HFFc6 (cell line): ENCODE results near the gene NR6A1. TPM values are rescaled to one million over a fixed set of nuclear protein-coding genes. Genes with fewer than 3 reads are reported as not detected.

ENCODE experiments used
- DNase-seq: peaks from one replicate; pipeline ENCODE4 v3.0.0-alpha.2; 2018
- H3K27ac Mint-ChIP-seq: 2 replicates; pipeline ENCODE4 v1.8.0; 2020; ENCODE audit warnings: mild to moderate bottlenecking, mixed read lengths
- H3K27me3 Mint-ChIP-seq: 2 replicates; pipeline ENCODE4 v1.8.0; 2021; ENCODE audit warnings: mild to moderate bottlenecking, moderate library complexity, mixed read lengths; ENCODE audit not compliant: insufficient read depth
- H3K36me3 Mint-ChIP-seq: 2 replicates; pipeline ENCODE4 v1.8.0; 2021; ENCODE audit warnings: low read depth, mixed read lengths
- H3K4me1 Mint-ChIP-seq: 2 replicates; pipeline ENCODE4 v1.8.0; 2020; ENCODE audit warnings: low read depth, mixed read lengths
- H3K4me3 Mint-ChIP-seq: 2 replicates; pipeline ENCODE4 v1.8.0; 2020; ENCODE audit warnings: mild to moderate bottlenecking, moderate library complexity, mixed read lengths
- H3K9me3 Mint-ChIP-seq: 2 replicates; pipeline ENCODE4 v1.8.0; 2020; ENCODE audit warnings: mild to moderate bottlenecking, mixed read lengths
- CTCF ChIP-seq: fragments of 200-600 bp; sonication (generic); IDR thresholded peaks from 2 replicates; pipeline ENCODE4 v1.5.0; 2021; ENCODE audit warnings: antibody characterized with exemption, mild to moderate bottlenecking
- total RNA-seq, 6 experiments: library from RNA; stranded (reverse); fragmentation: NEBNext Ultra II Directional; extraction: Animal tissue kit (Norgen Biotek cat#: 25700); gene quantifications; 2 replicates in 1 of 6; 3 replicates in 5 of 6; pipeline ENCODE4 v1.2.3, GENCODE V29; 2021

Gene NR6A1
- total RNA-seq, 6 experiments from 2014 or later = 0.05 to 0.26 (median 0.13) TPM

DNA sequence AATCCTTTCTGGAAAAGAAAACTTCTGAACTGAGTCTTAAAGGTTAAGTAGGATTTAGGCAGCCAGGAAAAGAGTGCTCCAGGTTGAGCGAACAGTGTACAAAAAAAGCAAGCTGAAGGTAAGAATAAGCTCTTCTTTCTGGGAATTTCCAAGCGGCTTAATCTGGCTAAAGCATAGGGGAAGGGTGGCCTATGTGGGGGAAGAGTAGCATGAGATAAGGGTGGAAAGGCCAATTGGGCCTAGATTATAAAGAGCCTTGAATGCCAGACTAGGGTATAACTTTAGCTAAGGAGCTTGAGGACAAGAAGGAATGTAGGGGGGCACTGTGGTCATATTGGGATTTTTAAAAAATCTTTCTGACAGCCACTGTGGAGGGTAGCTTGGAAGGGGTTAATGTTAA is 226.6 kb downstream of the NR6A1 start:
- Mint-ChIP-seq H3K27ac (no peak overlapping the region), H3K9me3 (no peaks in the 10 kb centered on the region), H3K27me3 (peaks cover 18% of the 10 kb centered on the region), H3K4me1 (peaks cover 6% of the 10 kb centered on the region), H3K4me3 (no peak overlapping the region), H3K36me3 (no peaks in the 10 kb centered on the region)
- no peak for TF ChIP-seq CTCF
- no peak for DNase-seq

- no peaks in the 10 kb centered on the region for H3K4me1 Mint-ChIP-seq
- TF ChIP-seq CTCF = no peak
- no peak for DNase-seq
These were observed 229.3 kb downstream of the NR6A1 start for GRCh38 chr9:124541824-124542223.

DNA sequence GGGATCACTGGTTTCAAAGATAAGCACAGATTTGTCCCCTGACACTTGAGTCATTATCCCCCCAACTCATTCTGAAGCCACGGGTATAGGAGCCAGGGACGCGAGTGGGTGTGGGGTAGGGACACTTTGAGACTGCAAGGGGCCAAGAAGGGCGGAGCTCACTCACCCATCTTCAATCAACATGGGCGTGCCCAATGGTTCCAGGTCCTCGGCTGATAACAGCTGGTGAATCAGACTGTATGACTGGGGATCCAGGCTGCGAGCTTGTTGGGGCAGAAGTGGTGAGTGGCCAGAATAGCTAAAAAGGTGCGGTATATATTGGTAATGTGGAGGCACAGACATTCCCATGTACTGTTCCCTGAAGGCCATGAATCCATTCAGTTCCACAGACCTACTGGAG is 233.2 kb downstream of the NR6A1 start:
- Mint-ChIP-seq H3K27ac (no peak overlapping the region), H3K4me3 (no peak overlapping the region), H3K4me1 (no peaks in the 10 kb centered on the region), H3K9me3 (no peaks in the 10 kb centered on the region), H3K36me3 (no peaks in the 10 kb centered on the region), H3K27me3 (peaks cover 12% of the 10 kb centered on the region)
- DNase-seq = no peak
- TF ChIP-seq CTCF = no peak

More at GRCh38 chr9:124541824-124542223, 229.3 kb downstream of the NR6A1 start:
- Mint-ChIP-seq H3K4me3 (no peak overlapping the region), H3K36me3 (no peaks in the 10 kb centered on the region), H3K9me3 (no peaks in the 10 kb centered on the region), H3K27ac (no peak overlapping the region), H3K27me3 (peaks cover 15% of the 10 kb centered on the region)

DNA sequence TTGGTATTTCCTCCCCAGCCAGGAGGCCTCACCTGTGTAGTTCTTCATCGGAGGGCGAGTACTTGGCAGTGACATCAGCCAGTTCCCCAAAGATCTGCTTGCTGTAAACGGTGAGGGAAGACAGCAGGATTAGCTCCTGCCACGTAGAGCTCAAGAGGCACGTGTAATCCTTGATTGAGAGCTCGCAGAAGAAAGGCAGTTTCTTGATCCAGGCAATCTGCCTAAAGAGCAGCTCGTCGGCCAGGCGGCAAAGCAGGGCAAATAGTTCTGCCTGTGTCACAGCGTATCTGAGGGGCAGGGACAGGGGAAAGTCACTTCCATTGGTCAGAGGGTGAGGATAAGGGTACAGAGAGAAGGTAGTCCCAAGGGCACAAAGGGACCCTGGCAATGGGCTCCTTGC is 235.3 kb downstream of the NR6A1 start:
- no peaks in the 10 kb centered on the region for H3K36me3 Mint-ChIP-seq

DNA sequence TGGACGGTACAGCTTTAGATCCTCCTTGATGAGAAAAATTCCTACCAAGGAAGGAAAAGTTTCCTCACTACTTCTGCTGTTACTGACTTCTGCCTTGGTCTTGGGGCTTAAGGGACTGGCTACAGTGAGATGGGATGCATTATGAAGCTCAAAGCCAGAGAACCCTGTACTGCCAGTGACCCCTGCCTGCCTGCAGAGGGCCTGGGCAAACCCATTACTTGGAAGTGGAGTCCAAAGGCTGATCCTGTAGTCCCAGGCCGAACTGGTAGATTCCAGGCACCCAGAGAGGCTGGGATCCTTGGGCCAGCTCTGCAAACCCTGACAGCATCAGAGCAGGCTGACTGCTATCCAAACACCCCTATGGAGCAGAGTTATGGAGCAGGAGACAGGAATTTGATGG is 238.2 kb downstream of the NR6A1 start:
- TF ChIP-seq CTCF = no peak
- Mint-ChIP-seq H3K9me3 (no peaks in the 10 kb centered on the region), H3K36me3 (no peaks in the 10 kb centered on the region), H3K4me3 (no peak overlapping the region), H3K27me3 (peaks cover 2% of the 10 kb centered on the region), H3K4me1 (peaks cover 2% of the 10 kb centered on the region), H3K27ac (no peak overlapping the region)
- DNase-seq = no peak

More for the DNA sequence above, 235.3 kb downstream of the NR6A1 start:
- no peak overlapping the region for H3K27ac Mint-ChIP-seq
- H3K27me3 Mint-ChIP-seq = peaks cover 5% of the 10 kb centered on the region
- DNase-seq = no peak
- H3K9me3 Mint-ChIP-seq = no peaks in the 10 kb centered on the region
- no peak for TF ChIP-seq CTCF
- no peak overlapping the region for H3K4me3 Mint-ChIP-seq
- no peaks in the 10 kb centered on the region for H3K4me1 Mint-ChIP-seq

- Mint-ChIP-seq H3K4me1 (peaks cover 10% of the 10 kb centered on the region), H3K36me3 (no peaks in the 10 kb centered on the region), H3K4me3 (no peak overlapping the region), H3K9me3 (no peaks in the 10 kb centered on the region), H3K27me3 (peaks cover 2% of the 10 kb centered on the region), H3K27ac (no peak overlapping the region)
- DNase-seq = no peak
- no peak for TF ChIP-seq CTCF
These were observed 240.0 kb downstream of the NR6A1 start for GRCh38 chr9:124531115-124531514.
